Loucy (cell line): ENCODE data around the gene FBXO47.

Experiments used
- H2AFZ ChIP-seq: fragments of 200-600 bp; sonication (generic); 2 replicates; pipeline ENCODE4 v1.6.0; 2016; ENCODE audit warnings: antibody characterized with exemption, mild to moderate bottlenecking, low read length, moderate library complexity
- H3F3A ChIP-seq: fragments of 200-600 bp; 2 replicates; pipeline ENCODE4 v1.6.0; 2016; ENCODE audit warnings: antibody characterized with exemption, low read depth, mild to moderate bottlenecking
- H3K27me3 ChIP-seq: fragments of 200-600 bp; sonication (generic); 2 replicates; pipeline ENCODE4 v1.6.1; 2014; ENCODE audit warnings: low read length, mild to moderate bottlenecking; ENCODE audit not compliant: insufficient read depth, poor library complexity, severe bottlenecking
- H3K36me3 ChIP-seq: fragments of 200-600 bp; sonication (generic); 2 replicates; pipeline ENCODE4 v1.6.1; 2016; ENCODE audit warnings: low read length; ENCODE audit not compliant: insufficient read depth
- H3K4me1 ChIP-seq: fragments of 200-600 bp; sonication (generic); 2 replicates; pipeline ENCODE4 v1.5.1; 2014; ENCODE audit warnings: low read length, mild to moderate bottlenecking; ENCODE audit not compliant: insufficient read depth, poor library complexity, severe bottlenecking
- H3K4me2 ChIP-seq: fragments of 200-600 bp; sonication (generic); 2 replicates; pipeline ENCODE4 v1.6.0; 2014; ENCODE audit warnings: antibody characterized with exemption, low read length, low read depth, mild to moderate bottlenecking; ENCODE audit not compliant: poor library complexity, severe bottlenecking
- H3K4me3 ChIP-seq: fragments of 200-600 bp; sonication (generic); 2 replicates; pipeline ENCODE4 v1.5.1; 2014; ENCODE audit warnings: low read length, mild to moderate bottlenecking, mixed read lengths; ENCODE audit not compliant: poor library complexity, severe bottlenecking
- H3K79me2 ChIP-seq: fragments of 200-600 bp; sonication (generic); 2 replicates; pipeline ENCODE4 v1.6.1; 2014; ENCODE audit warnings: low read length; ENCODE audit not compliant: insufficient read depth
- H3K9ac ChIP-seq: fragments of 200-600 bp; sonication (generic); 2 replicates; pipeline ENCODE4 v1.6.0; 2014; ENCODE audit warnings: mild to moderate bottlenecking, low read depth, low read length, moderate library complexity; ENCODE audit not compliant: poor library complexity, severe bottlenecking
- H3K9me2 ChIP-seq: fragments of 200-600 bp; sonication (generic); replicated peaks from 2 replicates; pipeline ENCODE4 v1.6.1; 2016; ENCODE audit warnings: low read depth, low read length, mixed read lengths
- H3K9me3 ChIP-seq: fragments of 200-600 bp; sonication (generic); 2 replicates; pipeline ENCODE4 v1.6.1; 2014; ENCODE audit warnings: mild to moderate bottlenecking, antibody characterized with exemption, low read length, low read depth; ENCODE audit not compliant: insufficient read depth
- H4K20me1 ChIP-seq: fragments of 200-600 bp; sonication (generic); 2 replicates; pipeline ENCODE4 v1.6.0; 2014; ENCODE audit warnings: antibody characterized with exemption, low read length, mild to moderate bottlenecking; ENCODE audit not compliant: insufficient read depth, poor library complexity, severe bottlenecking
- CTCF ChIP-seq: fragments of 200-600 bp; sonication (generic); conservative IDR thresholded peaks from 2 replicates; pipeline ENCODE4 v1.5.1; 2014; ENCODE audit warnings: mild to moderate bottlenecking, antibody characterized with exemption, low read length
- EZH2phosphoT487 ChIP-seq: fragments of 200-600 bp; IDR thresholded peaks from 2 replicates; pipeline ENCODE4 v1.6.1; 2018; ENCODE audit warnings: antibody characterized with exemption, mild to moderate bottlenecking, moderate library complexity, borderline replicate concordance

Gene FBXO47

GRCh38 chr17:38905375-38905774, 61.8 kb downstream of the FBXO47 start:
- Histone ChIP-seq H3K9ac (no peak overlapping the region), H3K9me3 (no peaks in the 10 kb centered on the region), H3K79me2 (peaks cover 77% of the 10 kb centered on the region), H3K36me3 (peaks cover 45% of the 10 kb centered on the region), H3F3A (peaks cover 6% of the 10 kb centered on the region; the same call in 1 of the 2 replicates), H4K20me1 (peaks cover 22% of the 10 kb centered on the region), H2AFZ (no peak overlapping the region), H3K4me1 (peaks cover 20% of the 10 kb centered on the region), H3K9me2 (no peaks in the 10 kb centered on the region), H3K4me3 (no peak overlapping the region), H3K4me2 (no peak overlapping the region), H3K27me3 (no peaks in the 10 kb centered on the region)
- TF ChIP-seq EZH2phosphoT487 (no peak), CTCF (no peak)

GRCh38 chr17:38904892-38905291, 62.3 kb downstream of the FBXO47 start:
- Histone ChIP-seq H2AFZ (no peak overlapping the region), H3K9ac (no peak overlapping the region), H3K36me3 (peaks cover 40% of the 10 kb centered on the region), H3K79me2 (peaks cover 72% of the 10 kb centered on the region), H3K9me2 (no peaks in the 10 kb centered on the region), H3K9me3 (no peaks in the 10 kb centered on the region), H3F3A (peaks cover 6% of the 10 kb centered on the region; the same call in 1 of the 2 replicates), H3K4me2 (no peak overlapping the region), H3K4me1 (peaks cover 24% of the 10 kb centered on the region), H3K4me3 (no peak overlapping the region), H3K27me3 (no peaks in the 10 kb centered on the region), H4K20me1 (peaks cover 19% of the 10 kb centered on the region)
- TF ChIP-seq CTCF (no peak), EZH2phosphoT487 (no peak)

GRCh38 chr17:38903404-38903803, 63.8 kb downstream of the FBXO47 start:
- Histone ChIP-seq H3K9me3 (no peaks in the 10 kb centered on the region), H3K4me1 (peaks cover 38% of the 10 kb centered on the region), H3K9ac (no peak overlapping the region), H3K27me3 (no peaks in the 10 kb centered on the region), H4K20me1 (peaks cover 19% of the 10 kb centered on the region), H3K4me2 (no peak overlapping the region), H3F3A (peaks cover 6% of the 10 kb centered on the region; the same call in 1 of the 2 replicates), H3K36me3 (peaks cover 31% of the 10 kb centered on the region), H3K9me2 (no peaks in the 10 kb centered on the region), H3K4me3 (no peak overlapping the region), H2AFZ (no peak overlapping the region), H3K79me2 (peaks cover 60% of the 10 kb centered on the region)
- TF ChIP-seq CTCF, result no peak
- TF ChIP-seq EZH2phosphoT487, result no peak
